ENCODE results near the gene USP49.

Gene USP49

GRCh38 chr6:41936073-41936837 is 41.1 kb upstream of the USP49 start:
- H3K9me3 ChIP-seq (ENCODE audit: control insufficient read depth, insufficient read depth, low read length): no peaks in the 10 kb centered on the region
- peaks cover 14% of the 10 kb centered on the region for H3K4me1 ChIP-seq (ENCODE audit: insufficient read depth, low read length)
- H3K9ac ChIP-seq (ENCODE audit: low read depth, low read length): no peak overlapping the region
- peaks cover 20% of the 10 kb centered on the region for H3K36me3 ChIP-seq (ENCODE audit: insufficient read depth, low read length)

- H3K9ac ChIP-seq (ENCODE audit: low read depth, low read length): no peak overlapping the region
- no peaks in the 10 kb centered on the region for H3K9me3 ChIP-seq (ENCODE audit: control insufficient read depth, insufficient read depth, low read length)
- peaks cover 14% of the 10 kb centered on the region for H3K4me1 ChIP-seq (ENCODE audit: insufficient read depth, low read length)
- peaks cover 21% of the 10 kb centered on the region for H3K36me3 ChIP-seq (ENCODE audit: insufficient read depth, low read length)
Measured at GRCh38 chr6:41935685-41936072, 40.5 kb upstream of the USP49 start.

- Histone ChIP-seq H3K9me3 (ENCODE audit: control insufficient read depth, insufficient read depth, low read length) (no peaks in the 10 kb centered on the region), H3K9ac (ENCODE audit: low read depth, low read length) (no peak overlapping the region), H3K4me1 (ENCODE audit: insufficient read depth, low read length) (peaks cover 14% of the 10 kb centered on the region), H3K36me3 (ENCODE audit: insufficient read depth, low read length) (peaks cover 26% of the 10 kb centered on the region)
Measured at GRCh38 chr6:41935193-41935574, 40.0 kb upstream of the USP49 start.

- H3K36me3 ChIP-seq (ENCODE audit: insufficient read depth, low read length): peaks cover 29% of the 10 kb centered on the region
- no peaks in the 10 kb centered on the region for H3K9me3 ChIP-seq (ENCODE audit: control insufficient read depth, insufficient read depth, low read length)
- H3K9ac ChIP-seq (ENCODE audit: low read depth, low read length): no peak overlapping the region
- peaks cover 7% of the 10 kb centered on the region; the same call in 1 of the 2 replicates for H3K4me1 ChIP-seq (ENCODE audit: insufficient read depth, low read length)
Measured at GRCh38 chr6:41934278-41935192, 39.4 kb upstream of the USP49 start.

GRCh38 chr6:41932378-41932777 is 37.2 kb upstream of the USP49 start:
- Histone ChIP-seq H3K9ac (ENCODE audit: low read depth, low read length) (no peak overlapping the region), H3K9me3 (ENCODE audit: control insufficient read depth, insufficient read depth, low read length) (no peaks in the 10 kb centered on the region), H3K36me3 (ENCODE audit: insufficient read depth, low read length) (peaks cover 46% of the 10 kb centered on the region), H3K4me1 (ENCODE audit: insufficient read depth, low read length) (no peaks in the 10 kb centered on the region)

GRCh38 chr6:41931792-41932191 is 36.6 kb upstream of the USP49 start:
- Histone ChIP-seq H3K36me3 (ENCODE audit: insufficient read depth, low read length) (peaks cover 50% of the 10 kb centered on the region), H3K9ac (ENCODE audit: low read depth, low read length) (no peak overlapping the region), H3K4me1 (ENCODE audit: insufficient read depth, low read length) (no peaks in the 10 kb centered on the region), H3K9me3 (ENCODE audit: control insufficient read depth, insufficient read depth, low read length) (no peaks in the 10 kb centered on the region)

GRCh38 chr6:41929924-41930323 is 34.7 kb upstream of the USP49 start:
- no peaks in the 10 kb centered on the region for H3K4me1 ChIP-seq (ENCODE audit: insufficient read depth, low read length)
- peaks cover 52% of the 10 kb centered on the region for H3K36me3 ChIP-seq (ENCODE audit: insufficient read depth, low read length)
- no peaks in the 10 kb centered on the region for H3K9me3 ChIP-seq (ENCODE audit: control insufficient read depth, insufficient read depth, low read length)
- no peak overlapping the region for H3K9ac ChIP-seq (ENCODE audit: low read depth, low read length)

GRCh38 chr6:41927253-41927652 is 32.1 kb upstream of the USP49 start:
- Histone ChIP-seq H3K4me1 (ENCODE audit: insufficient read depth, low read length) (peaks cover 7% of the 10 kb centered on the region), H3K9ac (ENCODE audit: low read depth, low read length) (no peak overlapping the region), H3K36me3 (ENCODE audit: insufficient read depth, low read length) (peaks cover 38% of the 10 kb centered on the region), H3K9me3 (ENCODE audit: control insufficient read depth, insufficient read depth, low read length) (no peaks in the 10 kb centered on the region)

- Histone ChIP-seq H3K9me3 (ENCODE audit: control insufficient read depth, insufficient read depth, low read length) (no peaks in the 10 kb centered on the region), H3K9ac (ENCODE audit: low read depth, low read length) (peak overlapping the region; percentile 98), H3K36me3 (ENCODE audit: insufficient read depth, low read length) (peaks cover 4% of the 10 kb centered on the region), H3K4me1 (ENCODE audit: insufficient read depth, low read length) (peaks cover 17% of the 10 kb centered on the region)
Measured at GRCh38 chr6:41922154-41922553, 27.0 kb upstream of the USP49 start.

- Histone ChIP-seq H3K36me3 (ENCODE audit: insufficient read depth, low read length) (peaks cover 3% of the 10 kb centered on the region; the same call in 1 of the 2 replicates), H3K9ac (ENCODE audit: low read depth, low read length) (peak overlapping the region; percentile 98), H3K9me3 (ENCODE audit: control insufficient read depth, insufficient read depth, low read length) (no peaks in the 10 kb centered on the region), H3K4me1 (ENCODE audit: insufficient read depth, low read length) (peaks cover 17% of the 10 kb centered on the region)
Measured at GRCh38 chr6:41921712-41921998, 26.5 kb upstream of the USP49 start.

- Histone ChIP-seq H3K9me3 (ENCODE audit: control insufficient read depth, insufficient read depth, low read length) (no peaks in the 10 kb centered on the region), H3K36me3 (ENCODE audit: insufficient read depth, low read length) (peaks cover 3% of the 10 kb centered on the region; the same call in 1 of the 2 replicates), H3K9ac (ENCODE audit: low read depth, low read length) (peak within 1 kb of the TSS; percentile 98), H3K4me1 (ENCODE audit: insufficient read depth, low read length) (peaks cover 17% of the 10 kb centered on the region)
Measured at GRCh38 chr6:41920921-41921711, 25.9 kb upstream of the USP49 start, which contains the start of the genes BYSL and MED20. TSS of gene BYSL (plus strand) at chr6:41921499. CDS start at chr6:41921563, 64 bp downstream. TSS of gene MED20 (minus strand) at chr6:41921139. CDS start at chr6:41921018, 121 bp downstream.

- Histone ChIP-seq H3K9ac (ENCODE audit: low read depth, low read length) (no peak overlapping the region), H3K36me3 (ENCODE audit: insufficient read depth, low read length) (peaks cover 10% of the 10 kb centered on the region), H3K4me1 (ENCODE audit: insufficient read depth, low read length) (peaks cover 13% of the 10 kb centered on the region), H3K9me3 (ENCODE audit: control insufficient read depth, insufficient read depth, low read length) (no peaks in the 10 kb centered on the region)
Measured at GRCh38 chr6:41917528-41917927, 22.4 kb upstream of the USP49 start.

GRCh38 chr6:41914869-41915530 is 19.8 kb upstream of the USP49 start:
- peaks cover 5% of the 10 kb centered on the region; the same call in 1 of the 2 replicates for H3K4me1 ChIP-seq (ENCODE audit: insufficient read depth, low read length)
- H3K36me3 ChIP-seq (ENCODE audit: insufficient read depth, low read length): peaks cover 10% of the 10 kb centered on the region
- H3K9me3 ChIP-seq (ENCODE audit: control insufficient read depth, insufficient read depth, low read length): no peaks in the 10 kb centered on the region
- H3K9ac ChIP-seq (ENCODE audit: low read depth, low read length): no peak overlapping the region

GRCh38 chr6:41914343-41914742 is 19.2 kb upstream of the USP49 start:
- 0 out of 2 replicates have a peak, but pooled peaks cover 3% of the 10 kb centered on the region for H3K4me1 ChIP-seq (ENCODE audit: insufficient read depth, low read length)
- no peak overlapping the region for H3K9ac ChIP-seq (ENCODE audit: low read depth, low read length)
- H3K9me3 ChIP-seq (ENCODE audit: control insufficient read depth, insufficient read depth, low read length): no peaks in the 10 kb centered on the region
- peaks cover 10% of the 10 kb centered on the region for H3K36me3 ChIP-seq (ENCODE audit: insufficient read depth, low read length)
